ENCODE data around the gene TET3. TPM values are rescaled to one million over a fixed set of nuclear protein-coding genes. Genes with fewer than 3 reads are reported as not detected.

Gene TET3
- total and polyA plus RNA-seq, 9 of the 15 experiments (the other 6 are each of a cell fraction or from before 2014, with no cell fraction given): 0.35 to 16.3 (median 5.5) TPM

DNA sequence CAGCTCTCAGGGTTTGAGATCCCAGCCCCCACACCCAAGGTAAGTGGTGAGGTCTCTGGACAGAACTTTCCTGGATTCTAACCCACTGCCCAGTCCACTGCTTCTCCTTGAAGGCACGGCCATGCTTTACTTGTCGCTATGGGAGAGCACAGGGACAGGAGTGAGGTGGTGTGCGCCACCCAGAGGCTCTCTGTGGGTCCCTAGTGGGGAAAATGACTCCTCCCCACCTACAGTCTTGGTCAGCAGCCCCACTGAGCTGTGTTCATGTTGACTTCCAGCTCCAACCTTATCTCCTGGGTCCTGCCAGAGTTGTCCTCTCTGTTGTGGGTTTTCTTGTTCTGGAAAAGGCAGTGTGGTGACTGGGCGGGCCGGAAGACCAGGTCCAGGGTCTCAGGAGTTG lies 11.1 kb downstream of the TET3 start (continued):
- TF ChIP-seq, protein P1, sequence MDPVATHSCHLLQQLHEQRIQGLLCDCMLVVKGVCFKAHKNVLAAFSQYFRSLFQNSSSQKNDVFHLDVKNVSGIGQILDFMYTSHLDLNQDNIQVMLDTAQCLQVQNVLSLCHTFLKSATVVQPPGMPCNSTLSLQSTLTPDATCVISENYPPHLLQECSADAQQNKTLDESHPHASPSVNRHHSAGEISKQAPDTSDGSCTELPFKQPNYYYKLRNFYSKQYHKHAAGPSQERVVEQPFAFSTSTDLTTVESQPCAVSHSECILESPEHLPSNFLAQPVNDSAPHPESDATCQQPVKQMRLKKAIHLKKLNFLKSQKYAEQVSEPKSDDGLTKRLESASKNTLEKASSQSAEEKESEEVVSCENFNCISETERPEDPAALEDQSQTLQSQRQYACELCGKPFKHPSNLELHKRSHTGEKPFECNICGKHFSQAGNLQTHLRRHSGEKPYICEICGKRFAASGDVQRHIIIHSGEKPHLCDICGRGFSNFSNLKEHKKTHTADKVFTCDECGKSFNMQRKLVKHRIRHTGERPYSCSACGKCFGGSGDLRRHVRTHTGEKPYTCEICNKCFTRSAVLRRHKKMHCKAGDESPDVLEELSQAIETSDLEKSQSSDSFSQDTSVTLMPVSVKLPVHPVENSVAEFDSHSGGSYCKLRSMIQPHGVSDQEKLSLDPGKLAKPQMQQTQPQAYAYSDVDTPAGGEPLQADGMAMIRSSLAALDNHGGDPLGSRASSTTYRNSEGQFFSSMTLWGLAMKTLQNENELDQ (CRISPR knock-in tag; IDR thresholded peaks at IDR 0.05; ENCODE audit: borderline replicate concordance): no peak
- TF ChIP-seq ZNF609 (CRISPR knock-in tag; IDR thresholded peaks at IDR 0.05; ENCODE audit: borderline replicate concordance): no peak
- TF ChIP-seq DPF2 (IDR thresholded peaks at IDR 0.05): 0 out of 2 replicates have a peak, but pooled peaks have one; percentile 12
- peak; percentile 62 for TF ChIP-seq MYC (IDR thresholded peaks at IDR 0.05; ENCODE audit: low read depth, low read length)
- TF ChIP-seq MYC (CRISPR knock-in tag; IDR thresholded peaks at IDR 0.05; ENCODE audit: borderline replicate concordance, low read depth): no peak

All from K562 (cell line).